ENCODE data around the gene SERPINA10.
"Not testable (repeated sequence)": the region's sequence is repeated elsewhere in the genome, so short reads cannot be mapped to it uniquely, and the experiment has no call there.

Gene SERPINA10

DNA sequence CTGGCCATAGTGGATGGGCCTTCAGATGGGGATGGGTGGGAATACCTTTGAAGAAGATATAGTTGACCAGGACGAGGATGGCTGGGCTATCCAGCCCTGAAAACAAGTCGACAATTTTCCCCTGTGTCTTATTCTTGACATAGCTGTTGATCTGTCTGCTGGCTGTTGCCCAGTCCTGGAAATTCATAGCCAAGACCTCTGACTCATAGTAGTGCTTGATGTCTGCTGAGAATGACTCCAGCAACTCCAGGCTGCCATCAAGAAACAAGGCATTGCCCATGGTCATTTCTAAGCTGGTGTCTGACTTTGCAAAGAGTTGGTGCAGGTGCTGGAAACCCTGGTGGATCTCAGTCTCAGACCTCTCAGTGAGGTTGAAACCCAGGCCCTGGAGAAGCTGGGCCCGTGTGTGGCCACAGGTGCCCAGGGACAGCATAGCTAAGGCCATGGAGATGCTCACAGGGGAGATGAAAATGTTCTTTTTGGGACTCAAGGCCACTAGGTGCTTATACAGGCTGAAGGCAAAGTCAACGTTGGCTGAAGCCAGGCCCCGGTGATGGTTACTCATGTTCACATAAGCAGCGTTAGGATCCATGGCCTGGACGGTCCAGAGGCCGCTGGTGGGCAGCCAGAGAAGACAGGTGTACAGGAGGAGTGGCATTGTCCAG, 21.1 kb upstream of the SERPINA10 start:
- no peak for DNase-seq (ENCODE audit: low read depth in 2 of 2)

GRCh38 chr14:94312481-94313246, 19.6 kb upstream of the SERPINA10 start:
- DNase-seq (ENCODE audit: low read depth in 2 of 2), result no peak

DNA sequence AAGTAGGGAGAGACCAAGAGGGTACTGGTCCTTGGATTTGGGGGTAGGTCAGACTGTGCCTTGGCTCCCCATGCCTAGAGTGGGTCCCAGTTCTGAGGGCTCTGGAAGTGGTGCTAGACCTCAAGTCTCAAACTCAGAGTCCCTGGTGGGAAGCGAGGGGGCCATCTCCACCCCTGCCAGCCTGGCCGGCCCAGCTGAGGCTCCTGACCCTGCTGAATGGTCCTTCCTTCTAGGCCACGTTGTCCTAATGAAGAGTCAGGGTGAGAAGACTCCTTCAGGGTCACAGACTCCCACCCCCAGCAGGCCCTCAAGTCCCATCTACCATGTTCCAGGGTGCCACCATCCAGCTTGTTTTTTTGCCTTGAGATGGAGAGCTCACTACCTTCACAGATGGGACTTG, 17.2 kb upstream of the SERPINA10 start:
- no peak for DNase-seq (ENCODE audit: low read depth in 2 of 2)

DNA sequence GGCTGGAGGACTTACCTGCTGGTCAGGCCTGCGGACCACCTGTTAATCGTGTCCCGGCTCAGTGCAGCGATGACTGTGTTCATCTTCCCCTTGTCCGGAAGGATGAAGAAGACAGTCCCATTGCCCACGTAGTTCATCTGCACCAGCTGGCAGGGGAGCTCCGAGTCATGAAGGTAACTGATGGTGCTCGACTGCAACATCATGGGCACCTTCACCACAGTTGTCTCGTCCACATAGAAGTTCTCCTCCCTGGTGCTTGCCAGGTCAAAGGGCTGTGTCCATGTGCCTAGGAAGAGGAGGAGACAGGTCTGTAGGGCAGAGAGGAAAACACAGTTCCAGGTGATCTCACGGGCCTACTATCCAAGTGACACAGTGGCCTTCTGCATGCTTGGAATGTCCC, 16.7 kb upstream of the SERPINA10 start:
- no peak for DNase-seq (ENCODE audit: low read depth in 2 of 2)

GRCh38 chr14:94307410-94307992, 14.4 kb upstream of the SERPINA10 start:
- no peak for DNase-seq (ENCODE audit: low read depth in 2 of 2)

DNA sequence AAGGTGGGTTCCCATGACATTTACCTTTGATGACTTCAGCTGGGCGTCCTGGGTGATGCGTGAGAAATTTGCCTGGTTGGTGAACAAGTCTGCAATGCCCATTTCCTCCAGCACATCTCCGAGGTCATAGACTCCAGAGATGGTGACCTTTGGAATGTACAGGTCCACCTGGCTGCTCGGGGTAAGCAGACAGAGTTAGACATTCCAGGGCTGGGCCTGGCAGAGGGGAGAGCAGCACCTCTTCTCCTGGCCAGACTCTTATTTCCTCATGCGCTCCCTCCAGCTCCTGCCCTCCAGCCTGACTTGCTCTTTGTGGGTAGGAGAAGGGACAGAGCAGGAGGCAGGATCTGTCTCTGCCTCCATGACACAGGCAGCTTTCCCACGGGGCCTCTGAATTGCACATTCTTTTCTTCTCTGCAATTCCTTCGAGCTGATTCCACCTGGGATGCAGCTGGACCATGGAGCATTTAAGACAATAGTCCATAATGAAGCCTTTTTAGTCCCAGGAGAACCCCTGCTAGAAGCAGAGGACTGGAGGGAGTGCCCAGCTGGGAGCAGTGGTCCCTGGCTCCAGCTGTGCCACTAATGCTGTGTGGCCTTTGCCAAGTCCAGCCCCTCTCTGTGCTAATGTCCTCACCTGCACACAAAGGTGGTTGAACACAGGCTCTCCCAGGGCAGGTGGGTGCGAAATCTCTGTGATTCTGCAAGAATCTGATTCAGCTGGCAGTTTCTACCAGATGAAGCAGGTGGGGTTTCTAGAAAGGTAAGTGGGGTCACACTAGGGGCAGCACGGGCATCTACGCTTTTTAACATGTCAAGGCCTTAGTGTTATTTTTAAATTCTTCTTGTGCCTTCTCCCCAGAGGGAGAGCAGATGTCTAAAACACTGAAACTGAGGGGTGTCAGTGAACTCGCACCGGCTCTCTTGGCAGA, 13.2 kb upstream of the SERPINA10 start:
- no peak for DNase-seq (ENCODE audit: low read depth in 2 of 2)

GRCh38 chr14:94305620-94306019, 12.6 kb upstream of the SERPINA10 start:
- DNase-seq (ENCODE audit: low read depth in 2 of 2), result no peak

GRCh38 chr14:94304243-94304642, 11.2 kb upstream of the SERPINA10 start:
- DNase-seq (ENCODE audit: low read depth in 2 of 2), result no peak

GRCh38 chr14:94303111-94303510, 10.0 kb upstream of the SERPINA10 start:
- no peak for DNase-seq (ENCODE audit: low read depth in 2 of 2)

GRCh38 chr14:94298130-94298529, 5.1 kb upstream of the SERPINA10 start:
- DNase-seq (ENCODE audit: low read depth in 2 of 2), result no peak

DNA sequence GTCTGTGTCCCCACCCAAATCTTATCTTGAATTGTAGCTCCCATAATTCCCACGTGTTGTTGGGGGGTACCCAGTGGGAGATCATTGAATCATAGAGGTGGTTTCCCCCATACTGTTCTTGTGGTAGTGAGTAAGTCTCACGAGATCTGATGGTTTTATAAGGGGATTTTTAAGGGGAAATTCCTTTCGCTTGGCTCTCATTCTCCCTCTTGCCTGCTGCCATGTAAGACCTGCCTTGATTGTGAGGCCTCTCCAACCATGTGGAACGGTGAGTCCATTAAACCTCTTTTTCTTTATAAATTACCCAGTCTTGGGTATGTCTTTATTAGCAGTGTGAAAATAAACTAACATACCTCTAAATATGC, 3.1 kb upstream of the SERPINA10 start:
- DNase-seq (ENCODE audit: low read depth in 2 of 2), result not testable (repeated sequence)

GRCh38 chr14:94295360-94296180, 2.5 kb upstream of the SERPINA10 start:
- DNase-seq (ENCODE audit: low read depth in 2 of 2), result no peak

DNA sequence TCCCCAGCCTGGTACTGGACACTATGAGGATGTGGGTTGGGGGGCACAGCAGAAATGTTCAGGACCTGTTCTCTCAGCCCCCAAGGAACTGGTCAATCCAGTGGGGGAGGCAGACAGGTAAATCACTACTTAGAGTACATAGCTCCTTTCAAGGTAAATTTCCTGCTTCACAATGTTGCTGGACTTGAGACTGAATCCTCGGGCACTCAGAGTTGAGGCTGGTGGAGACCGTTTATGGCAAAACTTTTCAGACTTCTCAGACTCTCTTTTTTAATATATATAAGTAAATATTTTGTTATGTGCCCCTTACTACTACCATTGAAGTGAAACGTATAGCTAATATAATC, 483 bp upstream of the SERPINA10 start:
- DNase-seq (ENCODE audit: low read depth in 2 of 2), result no peak

- DNase-seq (ENCODE audit: low read depth in 2 of 2), result no peak
Observed at GRCh38 chr14:94292526-94292871, 569 bp downstream of the SERPINA10 start.

DNA sequence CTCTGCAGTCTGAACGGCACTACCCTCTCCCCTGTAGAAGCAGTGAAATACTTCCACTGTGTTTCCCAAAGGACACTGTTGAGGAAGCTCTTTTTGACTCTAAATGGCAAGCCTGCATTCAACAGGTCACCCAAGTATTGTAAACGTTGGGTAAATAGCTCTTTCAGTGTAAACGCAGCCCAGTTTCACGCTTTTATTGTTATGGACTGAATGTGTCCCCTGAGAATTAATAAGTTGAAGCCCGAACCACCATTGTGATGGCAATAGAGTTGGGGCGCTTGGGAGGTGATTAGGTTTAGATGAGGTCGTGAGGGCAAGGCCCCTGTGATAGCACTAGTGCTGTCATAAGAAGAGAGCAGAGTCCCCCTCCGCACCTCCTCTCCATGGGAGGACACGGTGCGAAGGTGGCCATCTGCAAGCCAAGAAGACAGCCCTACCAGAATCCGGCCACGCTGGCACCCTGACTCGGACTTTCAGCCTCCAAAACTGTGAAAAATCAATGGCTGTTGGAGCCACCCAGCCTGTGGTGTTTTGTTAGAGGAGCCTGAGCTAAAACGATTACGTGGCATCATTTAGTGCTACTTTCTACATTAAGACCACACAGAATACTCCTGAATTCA, 1.1 kb downstream of the SERPINA10 start:
- no peak for DNase-seq (ENCODE audit: low read depth in 2 of 2)

DNA sequence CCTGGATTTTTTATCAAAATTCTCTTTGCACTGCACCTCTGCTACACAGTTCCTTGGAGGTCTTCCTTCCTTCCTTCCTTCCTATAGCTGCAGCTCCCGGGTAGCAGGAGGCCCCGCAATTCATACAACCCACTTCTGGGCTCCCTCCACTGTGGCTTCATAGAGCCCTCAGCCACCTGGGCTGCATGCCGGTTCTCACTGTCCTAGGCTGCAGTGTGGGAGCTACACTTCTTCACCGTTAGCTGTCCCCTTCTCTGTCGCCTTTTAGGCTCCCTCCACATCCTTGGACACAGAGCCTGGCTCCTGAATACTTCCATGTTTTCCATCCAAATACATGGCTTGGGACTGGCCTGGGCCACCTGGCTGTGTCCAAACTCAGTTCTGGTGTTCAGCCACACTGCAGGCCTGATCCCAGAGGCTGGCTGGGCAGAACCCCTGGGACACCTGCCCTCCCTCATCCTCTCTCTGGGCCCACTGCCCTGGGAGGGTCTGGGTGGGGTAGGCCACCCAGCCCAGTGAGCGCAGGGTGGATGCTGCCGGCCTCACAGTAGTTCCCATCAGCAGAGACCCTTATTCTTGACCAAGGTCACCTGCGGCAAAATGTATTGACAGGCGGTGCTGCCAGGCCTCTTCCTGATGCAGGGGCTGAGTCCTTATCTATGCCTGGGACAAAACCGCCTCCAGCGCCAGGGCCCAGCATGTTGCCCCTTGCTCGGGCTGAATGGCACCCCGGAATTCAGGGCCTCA, 1.7 kb downstream of the SERPINA10 start:
- DNase-seq (ENCODE audit: low read depth in 2 of 2), result no peak

GRCh38 chr14:94290197-94290596, 2.9 kb downstream of the SERPINA10 start:
- no peak for DNase-seq (ENCODE audit: low read depth in 2 of 2)

DNA sequence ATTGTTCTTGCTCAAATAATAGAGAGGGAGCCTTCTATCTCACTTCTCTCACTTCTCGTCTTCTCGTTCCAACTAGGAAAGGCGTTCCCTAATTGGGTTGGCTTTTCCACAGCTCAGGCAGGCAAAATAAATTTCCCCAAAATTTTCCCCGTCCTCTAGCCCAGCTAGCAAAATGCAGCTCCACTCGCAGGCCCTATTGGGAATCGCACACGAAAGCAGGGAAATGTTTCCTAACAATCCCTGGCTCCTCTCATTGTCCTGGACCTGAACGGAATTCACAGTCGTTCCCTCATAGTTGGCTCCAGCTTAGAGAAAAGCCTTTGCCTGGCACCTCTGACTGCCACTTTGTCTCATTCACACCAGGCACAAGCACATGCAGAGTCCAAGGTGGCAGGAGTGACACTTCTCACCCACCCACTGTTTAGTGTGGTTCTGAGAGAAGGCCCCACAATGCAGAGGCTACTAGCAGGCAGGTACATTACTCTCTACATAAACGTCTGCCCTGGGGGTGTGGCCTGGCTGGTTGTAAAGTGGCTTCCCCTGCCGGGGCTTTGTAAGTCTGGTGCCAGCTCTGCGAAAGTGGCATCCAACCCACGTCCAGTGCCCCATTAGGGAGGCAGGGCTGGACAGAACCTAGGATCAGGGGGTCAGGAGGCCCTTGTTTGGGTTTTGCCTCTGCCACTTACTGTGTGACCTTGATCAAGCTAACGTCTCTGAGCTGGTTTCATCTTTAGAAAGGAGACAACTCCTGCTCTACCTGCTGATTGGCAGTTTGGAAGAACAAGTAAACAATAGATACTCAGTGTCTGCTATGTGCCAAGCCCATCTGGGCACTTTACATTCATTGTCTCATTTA, 4.2 kb downstream of the SERPINA10 start:
- DNase-seq (ENCODE audit: low read depth in 2 of 2), result no peak

- no peak for DNase-seq (ENCODE audit: low read depth in 2 of 2)
Observed at GRCh38 chr14:94285158-94285557, 7.9 kb downstream of the SERPINA10 start.
